HG03097 (cell line): ENCODE results near the gene HIVEP2.
"Not testable (repeated sequence)": the region's sequence is repeated elsewhere in the genome, so short reads cannot be mapped to it uniquely, and the experiment has no call there.

Experiments
- ATAC-seq: cut with Tn5 transposase; IDR thresholded peaks from one replicate; pipeline ENCODE4 v1.9.1; 2021; ENCODE audit not compliant: unreplicated experiment, low FRiP score

The HIVEP2 gene

GRCh38 chr6:142945049-142945445, at the start of gene HIVEP2:
Gene HIVEP2, minus strand, starts transcription at chr6:142945176. Its CDS starts 170,438 bp downstream, at chr6:142774738.
- ATAC-seq, result peak; percentile 29

GRCh38 chr6:142993977-142994376, 49.0 kb upstream of the HIVEP2 start:
- ATAC-seq, result no peak

GRCh38 chr6:142987490-142987889, 42.5 kb upstream of the HIVEP2 start:
- ATAC-seq, result no peak

- ATAC-seq, result no peak
Measured at GRCh38 chr6:142985281-142985680, 40.3 kb upstream of the HIVEP2 start.

GRCh38 chr6:142984386-142984785, 39.4 kb upstream of the HIVEP2 start:
- ATAC-seq, result no peak

- ATAC-seq, result no peak
Measured at GRCh38 chr6:142975365-142975764, 30.4 kb upstream of the HIVEP2 start.

- not testable (repeated sequence) for ATAC-seq
Measured at GRCh38 chr6:142970941-142971340, 26.0 kb upstream of the HIVEP2 start.

GRCh38 chr6:142968601-142969000, 23.6 kb upstream of the HIVEP2 start:
- no peak for ATAC-seq

GRCh38 chr6:142966294-142966693, 21.3 kb upstream of the HIVEP2 start:
- no peak for ATAC-seq

GRCh38 chr6:142965164-142965563, 20.2 kb upstream of the HIVEP2 start:
- no peak for ATAC-seq

- no peak for ATAC-seq
Measured at GRCh38 chr6:142960098-142960497, 15.1 kb upstream of the HIVEP2 start.

- ATAC-seq, result no peak
Measured at GRCh38 chr6:142958343-142958742, 13.4 kb upstream of the HIVEP2 start.

GRCh38 chr6:142956726-142957125, 11.8 kb upstream of the HIVEP2 start:
- ATAC-seq, result no peak

GRCh38 chr6:142954844-142955243, 9.9 kb upstream of the HIVEP2 start:
- no peak for ATAC-seq

GRCh38 chr6:142953373-142954273, 8.6 kb upstream of the HIVEP2 start:
- no peak for ATAC-seq

- ATAC-seq, result peak; percentile 57
Measured at GRCh38 chr6:142952614-142953013, 7.6 kb upstream of the HIVEP2 start.

GRCh38 chr6:142950291-142950690, 5.3 kb upstream of the HIVEP2 start:
- ATAC-seq, result no peak

- ATAC-seq, result peak; percentile 27
Measured at GRCh38 chr6:142947714-142948480, 2.9 kb upstream of the HIVEP2 start.

- peak; percentile 53 for ATAC-seq
Measured at GRCh38 chr6:142946924-142947713, 2.1 kb upstream of the HIVEP2 start.

- ATAC-seq, result peak; percentile 23
Measured at GRCh38 chr6:142946181-142946923, 1.4 kb upstream of the HIVEP2 start.
